ENCODE results near the gene ADK.

- no peak for TF ChIP-seq POLR2A (IDR thresholded peaks at IDR 0.05)
- TF ChIP-seq CTCF (IDR thresholded peaks at IDR 0.05 in 4 of 5, conservative IDR thresholded peaks at IDR 0.05 in 1 of 5) = no peak
Observed at GRCh38 chr10:74557098-74557497, 406.1 kb downstream of the ADK start.
